ENCODE results near the gene TADA2A.

Gene TADA2A, protein sequence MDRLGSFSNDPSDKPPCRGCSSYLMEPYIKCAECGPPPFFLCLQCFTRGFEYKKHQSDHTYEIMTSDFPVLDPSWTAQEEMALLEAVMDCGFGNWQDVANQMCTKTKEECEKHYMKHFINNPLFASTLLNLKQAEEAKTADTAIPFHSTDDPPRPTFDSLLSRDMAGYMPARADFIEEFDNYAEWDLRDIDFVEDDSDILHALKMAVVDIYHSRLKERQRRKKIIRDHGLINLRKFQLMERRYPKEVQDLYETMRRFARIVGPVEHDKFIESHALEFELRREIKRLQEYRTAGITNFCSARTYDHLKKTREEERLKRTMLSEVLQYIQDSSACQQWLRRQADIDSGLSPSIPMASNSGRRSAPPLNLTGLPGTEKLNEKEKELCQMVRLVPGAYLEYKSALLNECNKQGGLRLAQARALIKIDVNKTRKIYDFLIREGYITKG

DNA sequence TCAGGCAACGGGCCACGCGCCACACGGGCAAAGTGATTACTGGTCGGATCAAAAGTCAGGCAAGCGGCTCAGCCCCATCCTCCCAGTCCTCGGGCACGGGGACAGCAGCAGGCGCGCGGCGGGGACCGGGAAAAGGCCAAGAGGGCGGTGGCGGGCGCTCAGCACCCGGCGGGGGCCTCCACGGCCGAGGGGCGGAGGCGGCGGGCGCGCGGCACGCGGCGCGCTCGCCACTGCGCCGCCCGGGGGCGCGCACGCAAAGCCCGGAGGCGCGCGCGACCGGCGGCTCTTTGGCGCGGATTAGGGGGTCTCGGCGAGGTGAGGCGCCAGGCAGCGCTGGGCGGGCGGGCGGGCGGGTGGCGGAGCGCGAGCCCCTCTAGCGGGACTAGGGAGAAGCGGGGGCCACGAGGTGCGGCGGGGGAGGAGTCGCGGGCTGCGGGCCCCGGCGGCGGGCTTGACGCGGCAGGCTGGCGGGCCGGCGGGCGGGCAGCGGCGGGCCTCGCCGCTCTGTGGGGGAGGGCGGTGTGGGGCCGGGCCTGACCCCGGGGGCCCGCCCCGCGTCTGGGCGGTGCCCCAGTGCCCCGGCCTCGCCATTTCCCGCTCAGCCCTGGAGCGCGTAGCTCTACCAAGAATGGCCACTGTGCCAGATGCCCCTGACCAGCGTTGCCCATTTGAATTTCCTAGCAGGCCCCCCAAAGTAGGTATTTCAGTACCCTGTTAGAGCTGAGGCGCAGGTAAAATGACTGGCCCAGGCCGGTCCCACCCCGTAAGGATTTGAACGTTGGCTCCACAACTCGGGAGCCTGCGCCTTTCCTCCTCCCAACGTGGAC lies at the start of gene TADA2A, which contains the start of gene ACACA:
Gene TADA2A, plus strand, starts transcription at position 252 of the 827 bp plus-strand sequence. CDS start 4,480 bp downstream, outside the sequence.
Gene ACACA, minus strand, starts transcription at position 202 of the 827 bp plus-strand sequence. CDS start 537 bp downstream, outside the sequence.
- DNase-seq (ENCODE audit: low read depth in 2 of 2) = peak; percentile 36 to 56

GRCh38 chr17:37358098-37358829 lies 48.4 kb upstream of the TADA2A start:
- DNase-seq (ENCODE audit: low read depth in 2 of 2) = peak in 1 of 2 donors; percentile 8

GRCh38 chr17:37358830-37359681 lies 47.6 kb upstream of the TADA2A start:
- peak; percentile 84 to 85 for DNase-seq (ENCODE audit: low read depth in 2 of 2)

DNA sequence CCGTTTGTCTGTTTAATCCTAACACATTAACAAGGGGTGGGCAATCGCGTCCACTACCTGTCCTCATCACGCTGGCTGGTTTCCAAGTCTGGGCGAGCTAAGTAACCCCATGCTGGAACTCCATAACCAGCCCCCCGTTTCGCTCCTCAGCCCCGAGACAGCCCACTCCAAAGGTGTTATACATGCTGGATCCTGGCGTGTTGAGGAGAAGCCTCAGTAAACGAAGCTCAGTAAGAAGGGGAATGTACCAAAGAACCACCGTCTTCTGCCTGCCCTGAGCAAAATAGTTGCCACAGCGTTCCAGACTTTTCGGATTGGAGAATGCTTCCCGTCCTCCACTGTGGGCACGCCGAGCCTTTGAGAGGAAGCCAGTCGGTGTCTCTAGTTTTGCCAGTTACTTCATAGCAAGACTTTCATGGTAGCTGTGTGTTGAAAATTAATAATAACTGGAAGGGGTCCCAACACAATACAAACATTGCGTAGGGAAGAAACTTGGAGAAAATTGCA lies 47.0 kb upstream of the TADA2A start:
- no peak for DNase-seq (ENCODE audit: low read depth in 2 of 2)

GRCh38 chr17:37360632-37361031 lies 46.1 kb upstream of the TADA2A start:
- no peak for DNase-seq (ENCODE audit: low read depth in 2 of 2)

DNA sequence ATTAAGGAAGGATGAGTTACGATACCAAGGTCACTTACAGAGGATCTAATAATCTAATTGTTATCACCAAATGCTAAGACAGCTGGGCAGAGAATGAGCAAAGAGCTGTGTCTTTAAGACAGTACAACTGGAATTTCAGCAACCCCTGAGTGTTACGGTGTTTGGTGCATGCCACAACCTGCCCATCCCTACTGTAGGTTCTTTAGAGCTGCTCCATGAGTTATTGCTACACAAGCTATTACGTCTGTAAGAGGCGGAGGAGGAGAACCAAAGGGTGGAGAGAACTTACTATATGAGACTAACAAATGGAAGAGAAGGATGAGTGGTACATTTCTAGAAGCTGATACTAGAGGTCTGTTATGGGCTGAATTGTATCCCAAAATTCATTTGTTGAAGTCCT lies 45.1 kb upstream of the TADA2A start:
- DNase-seq (ENCODE audit: low read depth in 2 of 2) = no peak

- no peak for DNase-seq (ENCODE audit: low read depth in 2 of 2)
Observed at GRCh38 chr17:37365589-37365988, 41.1 kb upstream of the TADA2A start.

DNA sequence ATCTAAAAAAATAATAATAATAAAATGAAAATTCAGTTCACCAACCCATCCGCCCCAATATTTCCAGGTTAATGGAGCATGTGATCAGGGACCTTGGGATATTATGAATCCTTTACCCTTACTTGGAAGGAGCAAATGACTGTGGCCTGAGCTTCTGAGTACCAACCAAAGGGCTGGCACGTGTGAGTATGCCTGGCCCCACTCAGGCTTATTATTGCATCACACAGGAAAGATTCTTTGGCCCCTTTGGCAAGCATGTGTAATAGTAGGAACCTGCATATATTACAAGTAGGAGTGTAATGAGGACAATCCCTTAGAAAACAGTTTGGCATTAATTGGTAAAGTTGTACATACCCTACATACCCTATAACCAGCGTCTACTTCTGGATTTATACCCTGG lies 38.1 kb upstream of the TADA2A start:
- no peak for DNase-seq (ENCODE audit: low read depth in 2 of 2)

DNA sequence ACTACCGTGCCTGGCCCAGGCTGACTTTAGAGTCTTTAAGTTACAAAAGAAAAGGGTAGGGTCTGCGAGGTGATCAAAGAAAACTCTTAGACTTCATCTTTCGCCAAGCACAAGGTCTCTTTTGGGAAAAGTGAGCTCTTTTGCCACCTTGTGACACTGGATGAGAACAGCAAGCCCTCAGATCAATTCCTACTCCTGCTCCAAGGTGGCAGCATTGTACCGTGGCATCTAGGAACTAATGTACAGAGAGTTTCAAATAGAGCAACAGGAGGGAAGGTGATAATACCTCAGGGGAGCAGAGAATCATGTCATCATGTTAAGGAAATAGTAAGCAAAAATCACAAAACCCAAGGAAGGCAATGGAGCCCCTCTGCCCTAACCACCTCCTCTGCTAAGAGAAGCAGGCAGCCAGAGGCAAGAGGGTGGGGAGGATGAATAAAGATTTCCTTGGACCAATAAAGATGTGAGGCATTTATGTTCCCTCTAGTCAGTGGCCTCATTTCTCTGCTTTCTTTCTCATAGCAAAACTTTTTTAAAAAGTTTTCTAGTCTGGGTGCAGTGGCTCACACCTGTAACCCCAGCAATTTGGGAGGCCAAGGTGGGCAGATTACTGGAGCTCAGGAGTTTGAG lies 33.0 kb upstream of the TADA2A start:
- peak in 1 of 2 donors; percentile 29 for DNase-seq (ENCODE audit: low read depth in 2 of 2)

- DNase-seq (ENCODE audit: low read depth in 2 of 2) = no peak
Observed at GRCh38 chr17:37375706-37376105, 31.0 kb upstream of the TADA2A start, which contains the start of gene C17orf78. TSS of gene C17orf78 (plus strand) at chr17:37375985. CDS start at chr17:37376093, 108 bp downstream.

GRCh38 chr17:37382056-37382455 lies 24.6 kb upstream of the TADA2A start:
- DNase-seq (ENCODE audit: low read depth in 2 of 2) = no peak

GRCh38 chr17:37384560-37385149 lies 22.0 kb upstream of the TADA2A start:
- no peak for DNase-seq (ENCODE audit: low read depth in 2 of 2)

- DNase-seq (ENCODE audit: low read depth in 2 of 2) = no peak
Observed at GRCh38 chr17:37385474-37385990, 21.2 kb upstream of the TADA2A start.

- DNase-seq (ENCODE audit: low read depth in 2 of 2) = no peak
Observed at GRCh38 chr17:37386462-37386861, 20.2 kb upstream of the TADA2A start.

GRCh38 chr17:37388266-37388665 lies 18.4 kb upstream of the TADA2A start:
- no peak for DNase-seq (ENCODE audit: low read depth in 2 of 2)

DNA sequence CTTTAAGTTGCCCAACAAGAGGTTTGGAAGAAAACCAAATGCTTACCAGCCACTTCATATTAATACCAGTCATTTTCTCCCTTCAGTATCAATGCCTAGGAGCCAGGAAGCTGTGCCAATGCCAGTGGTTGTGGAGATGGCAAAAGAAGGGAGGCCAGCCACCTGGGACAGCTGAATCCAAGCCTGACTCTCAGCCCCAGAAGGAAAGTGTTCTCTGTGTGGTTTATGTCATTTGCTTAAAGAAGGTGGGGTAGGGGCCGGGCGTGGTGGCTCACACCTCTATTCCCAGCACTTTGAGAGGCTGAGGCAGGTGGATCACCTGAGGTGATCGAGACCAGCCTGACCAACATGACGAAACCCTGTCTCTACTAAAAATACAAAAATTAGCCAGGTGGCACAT lies 17.5 kb upstream of the TADA2A start:
- no peak for DNase-seq (ENCODE audit: low read depth in 2 of 2)

DNA sequence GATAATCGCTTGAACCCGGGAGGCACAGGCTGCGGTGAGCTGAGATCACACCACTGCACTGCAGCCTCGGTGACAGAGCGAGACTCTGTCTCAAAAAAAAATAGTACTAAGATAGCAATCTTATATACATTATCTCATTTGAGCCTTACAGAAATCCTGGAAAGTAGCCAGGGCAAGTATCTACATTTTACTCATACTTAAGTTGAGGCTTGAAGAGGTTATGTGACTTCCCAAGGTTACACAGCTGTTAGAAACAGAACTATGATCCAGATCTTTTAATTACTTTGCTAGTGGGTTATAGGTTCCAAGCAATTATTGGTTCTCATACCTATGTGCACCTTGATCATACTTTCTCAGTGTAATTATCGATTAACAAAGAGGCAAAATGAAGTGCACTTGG lies 15.5 kb upstream of the TADA2A start:
- no peak for DNase-seq (ENCODE audit: low read depth in 2 of 2)

GRCh38 chr17:37392024-37392590 lies 14.6 kb upstream of the TADA2A start:
- DNase-seq (ENCODE audit: low read depth in 2 of 2) = no peak

DNA sequence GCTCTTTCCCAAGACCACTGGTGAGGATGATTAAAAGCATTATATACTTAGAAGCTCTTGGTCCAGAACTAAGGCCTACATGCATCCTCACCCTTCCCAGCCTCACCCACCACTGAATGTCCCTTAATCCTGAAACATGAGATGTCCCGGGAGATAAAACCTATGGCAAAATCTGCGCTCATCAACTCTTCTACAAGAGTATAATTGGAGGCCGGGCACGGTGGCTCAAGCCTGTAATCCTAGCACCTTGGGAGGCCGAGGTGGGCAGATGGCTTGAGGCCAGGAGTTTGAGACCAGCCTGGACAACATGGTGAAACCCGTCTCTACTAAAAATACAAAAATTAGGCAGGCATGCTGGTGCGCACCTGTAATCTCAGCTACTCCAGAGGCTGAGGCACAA lies 13.3 kb upstream of the TADA2A start:
- no peak for DNase-seq (ENCODE audit: low read depth in 2 of 2)

Measured in stimulated activated CD8-positive, alpha-beta memory T cell treated with anti-CD3 and anti-CD28 coated beads, Interleukin-15, amount 100 ng/mL, for 4 hours (primary cell).